K562 (cell line): ENCODE results near the gene INSIG1. TPM values are rescaled to one million over a fixed set of nuclear protein-coding genes. Genes with fewer than 3 reads are reported as not detected.
A peak's percentile ranks its signal among the peaks of the same experiment; 100 is the strongest.

Source experiments
- BRD9 ChIP-seq: fragments of 450-650 bp; IDR thresholded peaks from 2 replicates; pipeline ENCODE4 v1.6.1; 2018; ENCODE audit warnings: low read depth; ENCODE audit not compliant: partially characterized antibody
- C11orf30 ChIP-seq: fragments of 450-650 bp; IDR thresholded peaks from 2 replicates; pipeline ENCODE4 v1.6.1; 2016; ENCODE audit warnings: low read depth, mild to moderate bottlenecking
- CBX2 ChIP-seq: fragments of 200-600 bp; sonication (generic); IDR thresholded peaks from one replicate; pipeline ENCODE4 v1.6.1; 2012; ENCODE audit warnings: mild to moderate bottlenecking, low read length, inconsistent platforms; ENCODE audit not compliant: insufficient read depth, poor library complexity, severe bottlenecking
- GTF2F1 ChIP-seq: IDR thresholded peaks from 2 replicates; pipeline ENCODE4 v1.6.1; 2011; ENCODE audit warnings: low read depth, low read length, improper control_type of control experiment
- HMG20B ChIP-seq: fragments of 250-450 bp; sonication (Bioruptor Pico); IDR thresholded peaks from 2 replicates; pipeline ENCODE4 v1.5.0; 2021; ENCODE audit warnings: mild to moderate bottlenecking
- HSF4 ChIP-seq: fragments of 250-450 bp; sonication (Bioruptor Pico); IDR thresholded peaks from 2 replicates; pipeline ENCODE4 v2.1.2; 2022; ENCODE audit warnings: mild to moderate bottlenecking, moderate library complexity, borderline replicate concordance
- MLLT1 ChIP-seq, 2 experiments: fragments of 450-650 bp; IDR thresholded peaks; 2 replicates each; pipeline ENCODE4 v1.6.1; 2016
- NRF1 ChIP-seq, 2 experiments: fragments of 450-650 bp; IDR thresholded peaks in 1 of 2; conservative IDR thresholded peaks in 1 of 2; 2 replicates each; pipeline ENCODE4 v1.6.1; 2014; ENCODE audit warnings: mild to moderate bottlenecking in 2 of 2
- PKNOX1 ChIP-seq: fragments of 450-650 bp; IDR thresholded peaks from 2 replicates; pipeline ENCODE4 v1.6.1; 2016
- PRDM10 ChIP-seq: fragments of 450-650 bp; IDR thresholded peaks from 2 replicates; pipeline ENCODE4 v1.6.1; 2018; ENCODE audit not compliant: partially characterized antibody
- ZNF311 ChIP-seq: fragments of 250-450 bp; sonication (Bioruptor Pico); IDR thresholded peaks from 2 replicates; pipeline ENCODE4 v1.4.0; 2020; ENCODE audit warnings: mild to moderate bottlenecking, moderate library complexity
- ZNF316 ChIP-seq: fragments of 450-650 bp; IDR thresholded peaks from 2 replicates; pipeline ENCODE4 v1.6.1; 2016
- ZNF354B ChIP-seq: fragments of 250-450 bp; sonication (Bioruptor Pico); IDR thresholded peaks from 2 replicates; pipeline ENCODE4 v1.4.0; 2020
- ZNF507 ChIP-seq: conservative IDR thresholded peaks from 2 replicates; pipeline ENCODE4 v1.6.1; 2017; ENCODE audit warnings: missing genetic modification characterization, missing compliant biosample characterization
- ZNF511 ChIP-seq: sonication (generic); formaldehyde crosslinking; IDR thresholded peaks from 2 replicates; pipeline ENCODE4 v1.8.0; 2022; ENCODE audit warnings: mild to moderate bottlenecking, missing genetic modification reagents
- ZNF551 ChIP-seq: fragments of 250-450 bp; sonication (Bioruptor Pico); IDR thresholded peaks from 2 replicates; pipeline ENCODE4 v1.5.0; 2021; ENCODE audit warnings: mild to moderate bottlenecking, moderate library complexity
- ZNF586 ChIP-seq: fragments of 450-650 bp; formaldehyde crosslinking; conservative IDR thresholded peaks from 2 replicates; pipeline ENCODE4 v1.4.0; 2020; ENCODE audit warnings: mild to moderate bottlenecking, moderate library complexity
- ZNF696 ChIP-seq: fragments of 250-450 bp; sonication (Bioruptor Pico); conservative IDR thresholded peaks from 2 replicates; pipeline ENCODE4 v1.4.0; 2020; ENCODE audit warnings: mild to moderate bottlenecking, moderate library complexity
- ZNF785 ChIP-seq: fragments of 250-450 bp; sonication (Bioruptor Pico); IDR thresholded peaks from 2 replicates; pipeline ENCODE4 v1.4.0; 2020; ENCODE audit warnings: mild to moderate bottlenecking
- polyA plus RNA-seq, 8 experiments: library from polyadenylated mRNA; depleted of rRNA in 4 of 8; stranded (reverse) in 5 of 8; unstranded in 3 of 8; fragments of >200 nt; fragmentation: Nextera tagmentation in 2 of 8; fragmentation: Illumina TruSeq in 1 of 8; extraction: Ambion mirVana in 2 of 8; extraction: Trizol in 1 of 8; gene quantifications; 2 replicates each; pipeline versions ENCODE4 v1.2.1 to v1.2.3, GENCODE V29; 2011 to 2014; ENCODE audit warnings: inconsistent platforms in 1 of 8, missing spikeins in 1 of 8
- total RNA-seq, 7 experiments: library from RNA; depleted of rRNA in 6 of 7; stranded (reverse); fragments of >200 nt in 6 of 7; fragmentation: Illumina TruSeq in 2 of 7; extraction: Trizol in 2 of 7; gene quantifications; 2 replicates each; pipeline versions ENCODE4 v1.2.1 to v1.2.3, GENCODE V29; 2011 to 2021; ENCODE audit warnings: low replicate concordance in 1 of 7
- TF ChIP-seq, protein P1 (sequence below): fragments of 250-450 bp; sonication (Bioruptor Pico); IDR thresholded peaks from 2 replicates; pipeline ENCODE4 v1.4.0; 2020; ENCODE audit warnings: mild to moderate bottlenecking, moderate library complexity

INSIG1 gene
- total and polyA plus RNA-seq, 9 of the 15 experiments (the other 6 are each of a cell fraction or from before 2014, with no cell fraction given), result 57.1 to 787 (median 238) TPM

DNA sequence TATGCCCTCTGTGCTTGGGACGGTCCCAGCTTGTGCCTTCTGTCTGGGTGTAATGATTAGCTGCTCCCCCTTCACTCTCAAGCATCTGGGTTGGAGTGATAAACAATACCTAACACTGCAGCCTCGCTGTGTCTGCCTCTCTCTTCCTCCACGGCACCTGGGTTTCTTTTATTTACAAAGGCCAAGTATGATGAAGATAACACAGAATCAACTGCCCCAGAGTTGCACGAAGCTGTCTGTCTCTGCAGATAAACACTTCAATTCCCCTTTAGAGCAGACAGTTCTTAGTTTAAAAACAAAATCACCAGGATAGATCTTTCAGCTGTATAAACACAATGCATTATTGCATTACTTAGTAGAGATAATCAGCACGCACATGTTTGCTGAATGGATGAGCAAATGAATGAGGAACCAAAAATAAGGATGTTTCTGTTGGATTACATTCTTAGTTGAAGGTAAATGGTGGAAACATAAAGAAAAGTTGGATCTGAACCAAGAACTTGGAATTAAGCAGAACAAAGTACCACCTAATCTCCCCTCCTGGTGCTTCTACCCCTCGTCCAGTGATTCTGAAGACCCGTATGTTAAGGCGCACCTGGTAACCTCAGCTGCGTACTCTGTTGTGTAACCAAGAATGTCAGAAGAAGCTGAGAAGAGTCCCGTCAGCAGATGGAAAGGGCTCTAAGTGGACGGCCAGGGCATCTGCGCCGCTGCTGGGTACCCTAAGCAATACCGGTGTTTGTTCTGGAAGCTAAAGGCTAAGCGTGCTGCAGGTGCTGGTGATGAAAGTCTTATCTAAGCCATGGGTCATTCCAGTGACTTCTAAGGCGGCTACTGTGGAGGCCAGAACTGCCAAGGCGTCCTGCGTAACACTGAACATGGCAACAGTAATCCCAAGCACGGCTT is 26.6 kb downstream of the INSIG1 start (continued):
- TF ChIP-seq PKNOX1 (peak; percentile 75), HSF4 (CRISPR knock-in tag) (no peak), ZNF354B (CRISPR knock-in tag) (peak; percentile 68), ZNF511 (CRISPR knock-in tag) (no peak), GTF2F1 (no peak), C11orf30 (no peak), HMG20B (CRISPR knock-in tag) (no peak), PRDM10 (peak; percentile 39), ZNF507 (no peak), ZNF316 (no peak), NRF1 (conservative IDR thresholded peaks at IDR 0.05 in 1 of 2, IDR thresholded peaks at IDR 0.05 in 1 of 2) (peak; percentile 24 to 43; a peak in 2 of 4 replicates), ZNF696 (CRISPR knock-in tag) (peak; percentile 85; the same call in 1 of the 2 replicates), MLLT1 (IDR thresholded peaks at IDR 0.05) (peak in 1 of 2 experiments; percentile 79; a peak in 1 of 4 replicates), ZNF586 (CRISPR knock-in tag) (peak; percentile 85; the same call in 1 of the 2 replicates), ZNF551 (no peak), ZNF785 (CRISPR knock-in tag) (0 out of 2 replicates have a peak, but pooled peaks have one; percentile 64), CBX2 (no peak), ZNF311 (peak; percentile 98), BRD9 (peak; percentile 37)
- TF ChIP-seq, protein P1, sequence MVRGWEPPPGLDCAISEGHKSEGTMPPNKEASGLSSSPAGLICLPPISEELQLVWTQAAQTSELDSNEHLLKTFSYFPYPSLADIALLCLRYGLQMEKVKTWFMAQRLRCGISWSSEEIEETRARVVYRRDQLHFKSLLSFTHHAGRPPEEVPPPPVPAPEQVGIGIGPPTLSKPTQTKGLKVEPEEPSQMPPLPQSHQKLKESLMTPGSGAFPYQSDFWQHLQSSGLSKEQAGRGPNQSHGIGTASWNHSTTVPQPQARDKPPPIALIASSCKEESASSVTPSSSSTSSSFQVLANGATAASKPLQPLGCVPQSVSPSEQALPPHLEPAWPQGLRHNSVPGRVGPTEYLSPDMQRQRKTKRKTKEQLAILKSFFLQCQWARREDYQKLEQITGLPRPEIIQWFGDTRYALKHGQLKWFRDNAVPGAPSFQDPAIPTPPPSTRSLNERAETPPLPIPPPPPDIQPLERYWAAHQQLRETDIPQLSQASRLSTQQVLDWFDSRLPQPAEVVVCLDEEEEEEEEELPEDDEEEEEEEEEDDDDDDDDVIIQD (CRISPR knock-in tag), result peak; percentile 86; the same call in 1 of the 2 replicates
